OCI-LY3 (cell line): ENCODE data around the gene DVL3.

Experiments used
- EZH2phosphoT487 ChIP-seq: fragments of 200-600 bp; shearing (Covaris generic); IDR thresholded peaks from 2 replicates; pipeline ENCODE4 v1.6.1; 2018; ENCODE audit warnings: antibody characterized with exemption, mixed run types, low read depth
- TF ChIP-seq, protein P1 (sequence below): fragments of 200-600, 300-600 bp; sonication (generic); IDR thresholded peaks from 2 replicates; pipeline ENCODE4 v1.5.1; 2014; ENCODE audit warnings: antibody characterized with exemption, low read length, low read depth

DNA sequence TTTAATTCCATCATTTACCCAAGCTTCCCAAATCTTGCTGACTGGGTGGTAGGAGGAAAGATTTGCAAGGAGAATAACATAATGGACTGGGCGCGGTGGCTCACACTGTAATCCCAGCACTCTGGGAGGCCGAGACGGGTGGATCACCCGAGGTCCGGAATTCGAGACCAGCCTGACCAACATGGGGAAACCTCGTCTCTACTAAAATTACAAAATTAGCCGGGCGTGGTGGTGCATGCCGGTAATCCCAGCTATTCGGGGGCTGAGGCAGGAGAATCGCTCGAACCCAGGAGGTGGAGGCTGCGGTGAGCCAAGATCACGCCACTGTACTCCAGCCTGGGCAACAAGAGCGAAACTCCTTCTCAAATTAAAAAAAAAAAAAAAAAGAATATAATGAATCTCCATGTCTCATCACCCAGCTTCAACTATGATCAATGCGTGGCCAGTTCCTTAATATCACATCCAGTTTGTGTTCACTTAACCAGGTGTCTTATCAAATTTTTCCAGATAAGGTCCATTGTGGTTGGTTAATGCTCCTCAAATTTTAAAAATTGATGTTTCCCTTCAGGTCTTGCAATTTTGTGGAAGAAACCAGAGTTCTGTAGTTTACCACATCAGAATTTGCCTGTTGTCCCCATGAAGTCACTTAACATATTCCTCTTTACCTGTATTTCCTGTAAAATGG, 29.5 kb downstream of the DVL3 start:
- TF ChIP-seq, protein P1, sequence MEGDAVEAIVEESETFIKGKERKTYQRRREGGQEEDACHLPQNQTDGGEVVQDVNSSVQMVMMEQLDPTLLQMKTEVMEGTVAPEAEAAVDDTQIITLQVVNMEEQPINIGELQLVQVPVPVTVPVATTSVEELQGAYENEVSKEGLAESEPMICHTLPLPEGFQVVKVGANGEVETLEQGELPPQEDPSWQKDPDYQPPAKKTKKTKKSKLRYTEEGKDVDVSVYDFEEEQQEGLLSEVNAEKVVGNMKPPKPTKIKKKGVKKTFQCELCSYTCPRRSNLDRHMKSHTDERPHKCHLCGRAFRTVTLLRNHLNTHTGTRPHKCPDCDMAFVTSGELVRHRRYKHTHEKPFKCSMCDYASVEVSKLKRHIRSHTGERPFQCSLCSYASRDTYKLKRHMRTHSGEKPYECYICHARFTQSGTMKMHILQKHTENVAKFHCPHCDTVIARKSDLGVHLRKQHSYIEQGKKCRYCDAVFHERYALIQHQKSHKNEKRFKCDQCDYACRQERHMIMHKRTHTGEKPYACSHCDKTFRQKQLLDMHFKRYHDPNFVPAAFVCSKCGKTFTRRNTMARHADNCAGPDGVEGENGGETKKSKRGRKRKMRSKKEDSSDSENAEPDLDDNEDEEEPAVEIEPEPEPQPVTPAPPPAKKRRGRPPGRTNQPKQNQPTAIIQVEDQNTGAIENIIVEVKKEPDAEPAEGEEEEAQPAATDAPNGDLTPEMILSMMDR = no peak
- no peak for TF ChIP-seq EZH2phosphoT487
